GM21723 (cell line): ENCODE data around the gene RRAGD.
A peak's percentile ranks its signal among the peaks of the same experiment; 100 is the strongest.
"Not testable (repeated sequence)": the region's sequence is repeated elsewhere in the genome, so short reads cannot be mapped to it uniquely, and the experiment has no call there.

Experiments
- ATAC-seq: cut with Tn5 transposase; IDR thresholded peaks from one replicate; pipeline ENCODE4 v1.9.1; 2021; ENCODE audit warnings: mild to moderate bottlenecking, moderate library complexity; ENCODE audit not compliant: unreplicated experiment

The RRAGD gene

GRCh38 chr6:89413006-89413400 is 930 bp upstream of the RRAGD start:
- no peak for ATAC-seq

GRCh38 chr6:89411145-89412070 is 665 bp downstream of the RRAGD start:
- peak; percentile 43 for ATAC-seq

GRCh38 chr6:89410788-89411144 is 1.3 kb downstream of the RRAGD start:
- ATAC-seq = peak; percentile 12

- ATAC-seq = peak; percentile 24
Measured at GRCh38 chr6:89410231-89410761, 1.8 kb downstream of the RRAGD start.

- no peak for ATAC-seq
Measured at GRCh38 chr6:89409461-89410035, 2.5 kb downstream of the RRAGD start.

- ATAC-seq = no peak
Measured at GRCh38 chr6:89406141-89406540, 5.9 kb downstream of the RRAGD start.

GRCh38 chr6:89404512-89404911 is 7.6 kb downstream of the RRAGD start:
- no peak for ATAC-seq

GRCh38 chr6:89402776-89403175 is 9.3 kb downstream of the RRAGD start:
- no peak for ATAC-seq

GRCh38 chr6:89400912-89401399 is 11.1 kb downstream of the RRAGD start:
- ATAC-seq = no peak

- no peak for ATAC-seq
Measured at GRCh38 chr6:89400050-89400449, 12.0 kb downstream of the RRAGD start.

- ATAC-seq = no peak
Measured at GRCh38 chr6:89398762-89399525, 13.1 kb downstream of the RRAGD start.

GRCh38 chr6:89397884-89398283 is 14.2 kb downstream of the RRAGD start:
- not testable (repeated sequence) for ATAC-seq

- no peak for ATAC-seq
Measured at GRCh38 chr6:89393659-89394058, 18.4 kb downstream of the RRAGD start.

- ATAC-seq = peak; percentile 60
Measured at GRCh38 chr6:89392823-89393222, 19.2 kb downstream of the RRAGD start.

GRCh38 chr6:89388846-89389245 is 23.2 kb downstream of the RRAGD start:
- ATAC-seq = no peak

GRCh38 chr6:89387516-89388201 is 24.4 kb downstream of the RRAGD start:
- ATAC-seq = peak; percentile 96

- peak; percentile 19 for ATAC-seq
Measured at GRCh38 chr6:89386917-89387491, 25.1 kb downstream of the RRAGD start.

- ATAC-seq = no peak
Measured at GRCh38 chr6:89385846-89386245, 26.2 kb downstream of the RRAGD start.

- no peak for ATAC-seq
Measured at GRCh38 chr6:89385156-89385667, 26.9 kb downstream of the RRAGD start.

- no peak for ATAC-seq
Measured at GRCh38 chr6:89381031-89381430, 31.0 kb downstream of the RRAGD start.
